NCI-H128 (cell line): ENCODE measurements around the gene RORC.
"Not testable (repeated sequence)": the region's sequence is repeated elsewhere in the genome, so short reads cannot be mapped to it uniquely, and the experiment has no call there.

Experiments used
- DNase-seq: peaks from one replicate; lab custom pipeline; 2025; ENCODE audit not compliant: unreplicated experiment; lab: John Stamatoyannopoulos, UW

RORC gene

DNA sequence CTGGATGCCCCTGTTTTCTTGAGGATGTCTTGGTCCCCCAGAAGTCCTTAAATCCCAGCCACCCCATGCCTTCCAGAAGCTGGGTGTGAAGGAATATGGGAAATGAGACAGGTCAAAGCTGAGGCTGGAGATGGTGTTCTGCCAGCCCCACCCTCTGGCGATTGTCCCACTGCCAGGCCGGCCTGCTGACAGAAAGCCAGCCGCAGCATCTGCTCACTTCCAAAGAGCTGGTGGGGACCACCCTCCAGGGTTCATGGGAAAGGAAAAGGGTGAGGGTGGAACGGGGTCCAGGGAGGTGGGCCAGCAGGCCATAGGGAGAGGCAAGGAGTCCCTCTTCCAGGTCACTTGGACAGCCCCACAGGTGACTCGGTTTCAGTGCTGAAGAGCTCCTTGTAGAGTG, 24.5 kb downstream of the RORC start:
- DNase-seq: no peak

DNA sequence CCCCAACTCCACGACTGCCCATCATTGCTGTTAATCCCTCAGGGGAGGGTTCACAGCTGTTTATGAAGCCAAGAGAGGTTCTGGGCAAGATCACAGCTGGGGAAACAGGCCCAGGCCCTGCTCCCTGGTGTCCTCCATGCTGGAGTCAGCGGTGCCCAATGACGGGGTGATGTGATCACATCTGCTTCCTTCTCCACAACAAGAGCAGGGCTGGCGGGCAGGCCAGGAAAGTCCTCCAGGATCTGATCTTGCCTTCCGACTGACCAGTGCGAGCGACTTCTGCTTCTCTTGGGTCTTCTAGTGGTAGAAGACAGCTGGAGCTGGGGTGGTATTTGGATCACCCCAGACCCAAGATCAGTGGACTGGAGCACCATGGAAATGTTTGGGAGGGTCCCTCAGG, 25.4 kb downstream of the RORC start:
- DNase-seq: no peak

DNA sequence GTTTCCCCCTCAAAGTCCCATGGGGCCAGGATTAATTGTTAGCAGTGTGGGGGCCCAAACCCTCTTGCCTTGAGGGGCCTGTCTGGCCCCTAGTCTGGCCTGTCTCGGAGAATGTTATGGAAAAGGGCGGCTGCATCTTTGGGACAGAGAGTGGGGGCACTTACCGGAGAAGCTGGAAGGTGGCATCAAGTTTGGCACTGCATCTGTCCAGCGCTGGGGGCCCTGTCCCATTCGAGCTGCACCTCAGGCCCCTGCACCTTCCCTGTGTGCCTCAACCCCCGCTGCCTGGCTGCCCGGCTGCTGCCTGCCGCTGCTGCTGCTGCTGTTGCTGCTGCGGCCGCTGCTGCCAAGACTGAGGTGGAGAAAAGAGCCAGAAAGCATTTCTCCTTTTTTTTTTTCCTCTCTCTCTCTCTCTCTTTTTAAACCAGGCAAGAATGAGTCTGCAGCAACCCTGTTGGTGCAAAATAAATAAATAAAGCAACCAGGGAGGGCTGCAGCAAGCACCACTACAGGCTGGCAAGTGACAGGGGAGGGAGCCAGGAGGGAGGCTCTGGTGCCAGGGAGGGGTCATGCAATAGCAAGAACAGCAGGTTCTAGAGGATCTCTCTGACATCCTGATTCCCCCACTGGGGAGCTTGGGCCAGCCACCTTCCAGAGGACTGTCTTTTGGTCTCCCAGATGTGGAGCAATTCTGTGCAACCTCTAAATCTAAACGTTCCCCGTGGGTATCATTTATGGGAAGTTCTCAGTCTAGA, 26.4 kb downstream of the RORC start, which contains the start of gene LINGO4:
Gene LINGO4 (minus strand): TSS at position 354 of the 755 bp plus-strand sequence. CDS start 2,715 bp downstream, outside the sequence.
- no peak for DNase-seq

DNA sequence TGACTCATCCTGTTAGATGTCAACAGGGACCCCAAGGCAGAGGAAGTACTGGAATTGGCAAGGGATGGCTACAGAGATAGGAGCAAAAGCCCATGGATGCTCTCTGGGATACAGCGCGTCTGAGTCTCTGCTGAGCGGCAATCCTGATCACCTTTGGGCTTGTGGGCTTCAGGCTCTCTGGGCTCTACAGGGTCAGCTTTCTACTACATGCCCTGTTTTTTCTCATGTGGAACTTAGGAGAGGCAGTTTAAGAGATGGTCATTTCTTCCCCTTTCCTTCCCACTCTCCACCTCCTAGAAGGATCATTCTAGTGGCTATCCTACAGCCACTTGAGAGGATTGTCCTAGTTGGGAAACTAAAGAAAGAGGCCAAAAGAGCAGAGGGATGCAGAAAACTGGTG, 27.7 kb downstream of the RORC start:
- DNase-seq: no peak

DNA sequence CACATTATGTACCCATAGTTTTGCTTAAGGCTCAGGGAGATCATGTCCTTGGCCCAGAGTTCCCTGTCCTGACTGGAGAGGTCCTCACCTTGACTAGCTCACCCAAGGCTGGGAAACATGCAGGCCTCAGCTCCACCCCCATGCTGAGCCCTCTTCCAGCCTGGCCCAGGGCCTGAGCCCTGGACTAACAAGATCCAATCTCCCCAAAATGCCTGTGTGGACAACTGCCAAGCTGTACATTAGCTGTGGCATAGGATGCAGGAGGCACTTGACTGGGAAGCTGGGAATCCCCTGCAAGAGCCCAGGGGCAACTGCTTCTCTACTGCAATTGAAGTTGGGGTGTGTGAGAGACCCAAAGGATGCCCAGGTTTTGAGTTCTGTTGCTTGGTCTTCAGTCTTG, 28.4 kb downstream of the RORC start:
- no peak for DNase-seq

DNA sequence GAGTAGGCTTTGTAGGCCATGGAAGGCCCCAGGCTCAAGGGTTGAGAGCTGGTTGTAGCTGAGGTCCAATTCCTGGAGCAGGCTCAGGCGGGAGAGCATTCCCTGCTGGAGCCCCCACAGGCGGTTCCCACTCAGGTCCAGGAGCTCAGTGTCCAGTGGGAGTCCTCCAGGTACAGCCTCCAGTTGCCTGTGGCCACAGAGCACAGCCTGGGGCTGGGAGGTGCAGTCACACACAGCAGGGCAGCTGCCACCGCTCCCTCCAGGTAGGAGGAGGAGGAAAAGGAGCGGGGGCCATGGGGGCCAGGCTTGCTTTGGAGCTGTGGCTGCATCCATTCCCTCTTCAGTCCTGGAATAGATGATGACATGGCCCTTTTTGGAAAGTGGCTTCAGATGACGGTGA, 29.2 kb downstream of the RORC start:
- no peak for DNase-seq

DNA sequence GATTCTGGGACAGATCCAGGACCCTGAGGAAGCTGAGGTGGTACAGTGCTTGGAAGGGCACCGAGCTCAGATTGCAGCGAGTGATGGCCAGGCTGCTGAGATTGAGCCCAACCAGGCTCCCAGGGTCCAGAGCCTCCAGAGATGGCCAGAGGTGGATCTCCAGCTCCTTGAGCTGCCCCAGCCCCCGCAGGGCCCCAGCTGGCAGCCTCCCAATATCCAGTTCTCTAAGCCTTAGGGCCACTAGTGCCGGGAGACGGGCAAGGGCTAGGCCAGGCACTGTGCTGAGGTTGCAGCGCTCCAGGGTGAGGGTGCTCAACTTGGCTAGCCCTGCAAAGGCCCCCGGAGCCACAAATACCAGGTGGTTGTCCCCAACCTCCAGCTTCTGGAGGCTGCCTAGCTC, 29.8 kb downstream of the RORC start:
- no peak for DNase-seq

DNA sequence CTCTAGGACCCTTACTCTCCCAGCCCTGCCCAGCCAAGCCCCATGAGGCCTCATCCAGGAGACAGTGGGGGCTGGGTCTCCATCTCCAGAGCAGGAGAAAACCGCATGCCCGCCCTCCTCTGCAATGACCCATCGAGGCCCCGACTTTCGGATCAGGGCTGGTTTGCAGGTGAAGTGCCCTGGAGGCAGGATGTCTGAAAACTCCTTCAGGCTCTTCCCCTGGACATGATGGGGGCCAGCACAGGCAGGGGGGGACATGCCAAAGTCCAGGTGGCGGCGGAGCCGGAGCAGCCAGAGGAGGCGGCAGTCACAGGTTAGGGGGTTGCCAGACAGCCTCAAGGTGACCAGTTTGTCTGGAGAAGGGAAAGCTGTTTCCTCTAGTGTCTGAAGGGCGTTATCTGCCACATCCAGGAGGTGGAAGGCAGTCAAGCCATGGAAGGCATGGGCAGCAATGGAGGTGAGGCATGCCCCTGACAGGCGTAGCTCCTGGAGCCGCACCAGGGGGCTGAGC, 30.2 kb downstream of the RORC start:
- DNase-seq: no peak

DNA sequence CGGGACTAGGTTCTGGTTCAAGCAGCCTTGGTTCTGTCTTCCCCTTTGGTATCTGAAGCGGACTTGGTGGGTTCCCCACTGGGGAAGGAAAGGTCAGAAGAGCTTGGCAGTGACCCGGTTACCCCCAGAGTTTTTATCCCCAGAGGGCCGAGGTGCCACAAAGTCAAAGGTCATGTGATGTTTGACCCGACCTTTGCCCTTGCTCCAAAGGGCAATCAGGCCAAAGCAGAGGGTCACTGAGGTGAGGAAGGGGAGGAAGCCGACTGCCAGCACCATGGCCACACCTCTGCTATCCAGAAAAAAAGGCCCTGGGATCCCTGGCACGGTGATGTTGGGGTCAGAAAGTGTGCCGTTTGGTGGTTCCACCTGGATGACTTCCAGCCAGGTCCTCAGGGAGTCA, 30.8 kb downstream of the RORC start:
- DNase-seq: no peak

DNA sequence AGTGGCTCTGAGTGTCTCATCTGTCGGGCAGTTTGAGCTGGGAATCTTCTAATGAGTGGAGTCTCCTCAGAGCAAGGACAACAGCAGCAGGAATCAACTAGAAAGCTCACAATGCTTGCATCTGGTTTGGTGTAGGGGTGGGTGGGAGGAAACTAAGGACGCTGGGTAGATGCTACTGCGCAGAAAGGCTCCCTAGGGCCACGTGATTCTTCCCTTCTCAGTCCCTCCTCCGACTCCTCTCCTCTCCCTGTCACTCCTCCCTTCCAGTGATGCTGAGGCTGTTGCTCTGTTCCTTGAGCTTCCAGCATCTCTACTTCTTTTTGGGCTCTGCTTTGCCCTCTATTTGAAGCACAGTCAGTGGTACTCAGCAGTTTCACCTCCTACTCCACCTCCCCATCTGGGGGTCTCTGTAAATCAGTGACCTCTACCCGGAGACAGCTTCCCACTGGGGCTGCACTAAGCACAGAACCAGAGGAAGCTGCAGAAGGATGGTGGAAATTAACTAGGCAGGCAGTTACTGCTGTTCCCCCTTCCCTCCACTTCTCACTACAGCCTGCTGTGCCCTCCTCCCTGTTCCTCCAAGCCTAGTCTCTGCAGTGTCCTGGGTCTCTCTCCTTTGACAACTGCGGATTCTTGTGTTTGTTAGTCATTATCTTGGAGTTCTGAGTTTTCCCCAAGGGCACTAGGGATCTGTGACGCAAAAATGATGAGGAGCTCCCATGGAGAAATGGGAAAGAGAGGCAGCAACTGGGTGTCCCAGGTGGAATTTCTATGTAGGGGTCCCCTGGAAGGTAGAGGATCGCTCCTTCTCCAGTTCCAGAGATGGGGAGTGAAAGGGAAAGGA, 32.2 kb downstream of the RORC start:
- no peak for DNase-seq

DNA sequence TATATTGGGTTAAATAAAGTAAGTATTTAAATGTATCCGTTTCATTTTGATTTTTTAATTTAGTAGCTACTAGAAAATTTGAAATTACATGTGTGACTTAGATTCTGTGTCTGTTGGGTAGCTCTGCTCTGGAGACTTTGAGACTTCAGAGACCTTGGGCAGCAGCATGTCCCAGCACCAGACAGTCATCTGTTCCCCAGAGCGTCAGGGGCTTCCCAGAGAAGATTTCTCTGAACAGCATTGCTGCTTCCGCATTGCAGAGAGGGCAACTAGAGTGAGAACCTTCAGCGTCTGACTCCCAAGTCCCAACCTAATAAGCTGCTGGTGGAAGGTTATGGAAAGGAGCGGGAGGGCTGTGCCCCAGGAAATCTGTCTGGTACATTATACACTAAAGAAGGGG, 33.0 kb downstream of the RORC start:
- no peak for DNase-seq

DNA sequence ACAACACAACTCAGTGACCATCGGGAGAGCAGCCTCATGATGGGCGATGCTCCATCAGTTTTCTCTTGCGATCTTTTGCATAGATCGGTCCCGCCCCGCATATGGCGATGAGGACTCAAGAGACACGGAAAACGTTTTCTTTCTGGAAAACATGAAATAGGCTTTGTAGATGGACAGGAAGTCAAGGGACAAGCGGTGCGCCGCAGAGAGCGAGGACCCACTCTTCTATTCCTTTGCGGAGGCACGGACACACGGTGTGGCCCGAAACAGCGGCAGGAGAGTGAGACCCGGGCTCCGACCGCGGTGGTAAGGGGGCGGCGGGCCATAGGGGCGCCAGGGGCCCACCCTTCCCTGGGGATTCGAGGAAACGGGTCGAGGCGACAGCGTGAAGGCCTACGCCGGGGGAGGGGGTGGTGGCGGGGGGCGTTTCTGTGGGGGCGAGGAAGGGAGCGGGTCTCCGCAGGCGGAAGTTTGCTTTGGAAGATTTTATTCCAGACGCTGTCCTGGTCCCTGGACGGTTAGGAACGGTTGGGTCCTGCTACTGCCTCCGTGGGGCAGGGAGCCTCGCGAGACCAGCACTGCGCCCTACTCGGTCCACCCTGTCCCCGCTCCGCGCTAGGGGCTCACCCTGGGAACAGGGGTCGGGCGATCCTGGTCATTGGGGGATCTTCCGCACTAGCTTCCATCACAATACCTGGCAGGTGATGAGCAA, 40.5 kb downstream of the RORC start:
- DNase-seq: no peak

DNA sequence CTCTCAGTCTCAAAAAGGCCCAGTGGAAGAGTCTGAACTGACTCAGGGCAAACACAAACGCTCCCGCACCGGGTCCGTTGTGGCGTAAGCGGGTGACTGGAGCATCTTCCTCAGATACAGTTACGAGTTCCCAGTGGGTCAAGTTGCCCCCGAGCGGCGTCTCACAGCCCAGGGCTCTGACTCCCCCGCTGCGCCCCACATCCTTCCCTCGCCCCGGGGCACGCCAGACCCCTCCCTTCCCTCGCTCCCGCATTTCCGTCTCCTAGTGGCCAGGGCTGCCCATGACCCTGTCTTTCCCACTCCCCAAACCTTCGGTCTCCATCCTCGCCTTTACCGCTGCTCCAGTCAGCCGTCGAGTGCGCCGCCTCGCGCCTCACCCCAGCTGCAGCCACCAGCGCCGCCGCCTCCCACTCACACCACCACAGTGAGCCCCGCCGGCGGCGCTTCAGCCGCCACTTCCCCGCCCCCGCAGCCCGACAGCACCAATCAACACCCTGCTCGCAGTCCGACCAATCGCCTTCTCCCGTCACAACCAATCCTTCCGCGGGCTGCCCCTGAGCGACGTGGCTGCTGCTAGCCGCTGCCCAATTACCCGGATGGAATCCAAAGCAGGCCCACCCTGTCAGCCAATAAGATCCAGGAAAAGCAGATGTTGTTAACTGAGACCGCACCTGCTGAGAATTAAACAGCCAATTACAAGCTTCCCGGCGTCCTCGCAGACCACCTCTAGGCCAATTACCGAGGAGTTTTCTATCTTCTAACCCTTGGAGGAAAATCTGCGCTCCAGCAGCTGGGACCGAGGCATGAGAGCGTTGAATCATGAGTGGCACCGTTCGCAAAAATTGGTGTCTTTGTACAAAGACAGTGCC, 41.3 kb downstream of the RORC start, which contains the start of gene TDRKH:
Gene TDRKH (minus strand): TSS at position 430 of the 869 bp plus-strand sequence. CDS start 7,478 bp downstream, outside the sequence.
- DNase-seq: peak; percentile 99

DNA sequence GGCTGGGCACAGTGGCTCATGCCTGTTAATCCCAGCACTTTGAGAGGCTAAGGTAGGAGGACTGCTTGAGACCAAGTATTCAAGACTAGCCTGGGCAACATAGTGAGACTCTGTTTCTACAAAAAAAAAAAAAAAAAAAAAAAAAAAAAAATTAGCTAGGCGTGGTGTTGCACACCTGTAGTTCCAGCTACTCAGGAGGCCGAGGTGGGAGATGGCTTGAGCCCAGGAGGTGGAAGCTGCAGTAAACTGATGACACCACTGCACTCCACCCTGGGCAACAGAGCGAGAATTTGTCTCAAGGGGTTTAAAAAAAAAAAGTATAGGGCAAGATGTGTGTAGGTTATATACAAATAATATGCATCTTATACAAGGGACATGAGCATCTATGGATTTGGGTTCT, 43.9 kb downstream of the RORC start:
- no peak for DNase-seq

DNA sequence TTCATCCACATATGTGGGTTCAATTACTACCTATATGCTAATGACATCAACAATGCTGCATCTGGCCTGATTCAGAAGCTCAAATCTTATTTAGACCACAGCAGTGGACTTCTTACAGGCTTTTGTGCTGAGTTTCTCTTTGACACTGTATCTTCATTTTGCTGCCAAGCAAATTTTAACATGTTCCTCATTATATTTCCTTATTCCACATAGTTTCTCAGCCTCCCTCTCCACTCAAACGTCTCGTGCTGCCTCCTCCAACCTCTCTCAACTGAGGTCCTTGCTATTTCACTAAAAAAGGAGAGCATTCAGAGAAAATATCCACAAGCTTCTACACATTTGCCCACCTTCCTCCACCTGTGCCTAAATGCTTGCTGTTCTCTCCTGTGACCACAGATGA, 47.8 kb downstream of the RORC start:
- no peak for DNase-seq

DNA sequence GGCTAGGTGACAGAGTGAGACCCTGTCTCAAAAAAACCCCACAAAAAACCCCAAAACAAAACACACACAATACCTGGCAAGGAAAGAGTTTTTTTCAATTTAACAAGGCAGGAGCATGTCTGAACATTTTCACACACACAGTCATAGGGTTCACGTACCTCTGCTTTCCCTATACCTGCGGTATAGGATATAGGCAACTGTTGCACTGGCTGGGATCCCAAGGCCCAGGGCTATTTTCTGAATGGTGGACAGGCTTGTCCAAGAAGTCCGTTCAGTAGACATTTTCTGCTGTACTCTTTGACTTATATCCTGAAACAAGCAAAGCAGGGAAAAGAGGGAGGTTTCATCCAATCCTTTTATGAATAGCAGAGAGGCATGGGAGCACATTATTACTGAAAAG, 48.9 kb downstream of the RORC start:
- DNase-seq: no peak

DNA sequence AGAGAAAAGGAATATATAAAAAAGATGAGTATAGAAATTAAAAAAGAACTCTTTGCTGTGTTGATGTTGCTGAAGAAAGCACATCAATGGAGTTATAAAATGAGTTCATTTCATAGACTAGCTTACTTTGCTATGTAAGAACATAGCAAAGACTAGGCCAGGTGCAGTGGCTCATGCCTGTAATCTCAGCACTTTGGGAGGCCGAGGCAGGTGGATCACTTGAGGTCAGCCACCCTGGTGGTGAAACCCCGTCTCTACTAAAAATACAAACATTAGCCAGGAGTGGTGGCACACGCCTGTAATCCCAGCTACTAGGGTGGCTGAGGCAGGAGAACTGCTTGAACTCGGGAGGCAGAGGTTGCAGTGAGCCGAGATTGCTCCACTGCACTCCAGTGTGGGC, 49.6 kb downstream of the RORC start:
- DNase-seq: not testable (repeated sequence)

DNA sequence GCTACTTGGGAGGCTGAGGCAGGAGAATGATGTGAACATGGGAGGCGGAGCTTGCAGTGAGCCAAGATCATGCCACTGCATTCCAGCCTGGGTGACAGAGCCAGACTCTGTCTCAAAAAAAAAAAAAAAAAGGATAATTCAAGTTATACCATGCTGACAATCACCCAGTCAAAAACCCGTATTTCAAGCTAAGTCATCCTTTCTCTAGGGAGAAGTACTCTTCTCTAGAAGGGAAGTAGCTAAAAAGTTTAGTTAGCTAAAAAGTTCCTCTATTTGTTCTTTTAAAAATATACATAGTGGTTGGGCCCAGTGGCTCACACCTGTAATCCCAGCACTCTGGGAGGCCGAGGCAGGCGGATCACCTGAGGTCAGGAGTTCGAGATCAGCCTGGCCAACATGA, 50.9 kb downstream of the RORC start:
- DNase-seq: not testable (repeated sequence)

DNA sequence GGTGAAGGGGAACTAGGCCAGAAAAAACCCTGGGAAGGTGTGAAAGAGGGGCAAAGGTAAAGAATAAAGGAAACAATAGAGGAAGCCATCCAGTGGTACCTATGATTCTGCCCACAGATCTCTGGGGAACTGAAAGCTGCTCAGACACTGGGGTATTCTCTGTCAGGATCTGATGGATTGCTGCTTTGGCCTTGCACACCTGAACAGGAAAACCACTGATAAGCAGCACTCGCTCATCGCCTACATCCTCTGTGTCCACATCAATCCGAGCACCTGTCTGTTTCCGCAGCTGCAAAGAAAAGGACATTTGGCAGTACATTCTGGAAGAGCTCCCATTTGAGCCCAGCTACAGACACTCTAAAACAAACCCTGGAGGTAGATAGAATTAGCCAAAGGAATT, 51.8 kb downstream of the RORC start:
- no peak for DNase-seq

DNA sequence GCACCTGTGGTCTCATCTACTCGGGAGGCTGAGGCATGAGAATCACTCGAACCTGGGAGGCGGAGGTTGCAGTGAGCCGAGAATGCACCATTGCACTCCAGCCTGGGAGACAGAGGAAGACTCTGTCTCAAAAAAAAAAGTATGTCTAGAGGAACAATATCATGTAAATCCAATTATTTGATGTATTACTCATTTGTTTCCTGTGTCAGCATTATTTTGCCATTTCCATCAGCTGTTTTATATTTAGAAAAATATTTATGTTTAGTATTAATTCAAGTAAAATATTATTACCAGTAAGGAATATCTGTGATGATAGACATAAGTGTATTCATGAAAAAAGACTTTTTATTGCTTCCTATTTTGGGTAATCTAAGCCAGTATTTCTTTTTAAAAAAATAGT, 54.3 kb downstream of the RORC start:
- no peak for DNase-seq
